HG02623 (cell line): ENCODE data around the gene FAR2.
"Not testable (repeated sequence)": the region's sequence is repeated elsewhere in the genome, so short reads cannot be mapped to it uniquely, and the experiment has no call there.

Experiments
- ATAC-seq: cut with Tn5 transposase; IDR thresholded peaks from one replicate; pipeline ENCODE4 v1.9.1; 2021; ENCODE audit warnings: moderate library complexity; ENCODE audit not compliant: unreplicated experiment

Gene FAR2

GRCh38 chr12:29230800-29231560 lies 81.9 kb downstream of the FAR2 start:
- ATAC-seq, result no peak

- ATAC-seq, result no peak
Measured at GRCh38 chr12:29232086-29232485, 83.0 kb downstream of the FAR2 start.

DNA sequence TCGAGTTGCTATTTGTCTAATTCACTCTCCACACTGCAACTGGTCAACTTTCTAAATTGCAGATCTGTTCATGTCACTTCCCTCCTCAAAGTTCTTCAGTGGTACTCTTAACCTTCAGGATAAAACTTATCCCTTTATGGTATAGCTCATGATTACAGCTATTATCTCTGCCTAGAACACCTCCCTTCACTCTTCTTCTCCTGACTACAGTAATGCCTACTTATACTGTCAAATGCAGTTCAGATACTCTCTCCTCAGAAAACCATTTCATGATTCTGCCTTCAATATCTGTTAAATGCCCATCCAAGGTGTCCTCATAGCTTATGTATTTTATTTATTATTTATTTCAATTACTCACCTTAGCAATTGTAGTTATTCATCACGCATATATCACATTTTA lies 85.5 kb downstream of the FAR2 start:
- no peak for ATAC-seq

- ATAC-seq, result no peak
Measured at GRCh38 chr12:29234965-29235626, 86.0 kb downstream of the FAR2 start.

- ATAC-seq, result no peak
Measured at GRCh38 chr12:29238822-29239291, 89.8 kb downstream of the FAR2 start.

DNA sequence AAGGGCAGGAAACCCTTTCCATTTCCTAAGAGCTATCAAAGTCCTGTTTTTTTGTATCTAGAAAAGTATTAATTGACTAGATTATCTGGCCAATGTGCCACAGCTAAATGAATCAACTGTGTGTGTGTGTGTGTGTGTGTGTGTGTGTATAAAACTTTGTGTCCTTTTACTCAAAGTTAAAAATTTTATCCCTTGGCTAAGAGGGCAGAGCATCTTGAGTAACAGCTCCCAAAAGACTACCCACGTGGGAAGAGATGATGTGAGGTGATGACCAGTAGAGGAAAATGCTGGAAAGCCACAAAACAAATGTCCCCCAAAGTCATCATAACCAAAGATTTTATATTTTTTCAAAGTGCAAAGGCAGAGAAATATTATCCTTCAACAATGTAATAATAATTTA lies 90.3 kb downstream of the FAR2 start:
- ATAC-seq, result no peak

DNA sequence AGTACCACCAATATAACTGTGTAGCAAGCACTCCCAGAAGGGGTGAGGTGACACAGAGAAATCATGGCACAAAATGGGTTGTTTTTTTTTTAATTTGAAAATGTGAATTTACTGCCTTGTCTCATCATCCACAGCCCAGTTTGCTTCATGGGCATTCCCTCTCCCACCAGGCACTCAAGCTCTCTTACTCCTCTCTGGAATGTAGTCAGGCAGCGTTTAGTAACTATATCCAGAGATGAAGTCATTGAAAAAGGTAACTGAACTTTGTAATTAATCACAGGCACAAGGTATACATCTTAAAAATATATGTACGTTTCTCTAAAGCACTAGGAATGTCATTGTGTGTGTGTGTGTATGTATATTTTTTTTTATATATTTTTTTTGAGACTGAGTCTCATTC lies 91.4 kb downstream of the FAR2 start:
- no peak for ATAC-seq

DNA sequence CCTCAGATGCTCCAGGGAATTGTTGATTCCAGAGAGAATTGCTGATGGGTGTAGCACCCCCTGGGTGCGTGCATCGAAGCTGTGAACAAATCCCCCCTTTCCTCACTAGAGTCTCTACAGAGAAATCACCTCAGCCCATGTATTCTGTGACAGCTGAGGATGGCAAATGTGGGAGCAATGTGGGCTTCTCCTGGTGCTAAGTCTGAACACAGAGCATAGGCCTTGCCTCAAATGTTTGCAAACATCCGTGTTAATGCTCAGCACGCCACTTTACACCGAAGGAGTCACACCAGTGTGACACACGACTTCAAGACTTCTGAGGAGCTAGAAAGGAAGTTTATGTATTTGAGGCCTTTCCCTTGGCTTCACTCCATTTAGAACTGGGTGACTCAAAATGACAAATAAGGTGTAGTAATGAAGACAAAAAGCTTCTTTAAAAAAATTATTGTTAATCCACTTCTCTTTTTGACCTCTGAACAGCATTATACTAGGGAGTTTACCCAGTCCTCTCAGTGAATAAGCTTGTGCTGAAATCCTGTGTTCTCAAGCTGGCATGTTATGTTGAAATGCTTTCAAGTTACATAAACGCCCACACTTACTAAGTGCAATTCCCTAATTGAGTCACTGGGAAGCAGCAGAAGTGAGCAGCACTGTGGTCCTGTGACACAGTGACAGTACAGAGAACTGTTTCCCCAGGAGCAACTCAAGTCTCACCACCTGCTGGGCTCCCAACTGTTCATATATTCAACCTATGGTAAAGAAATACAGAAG lies 92.9 kb downstream of the FAR2 start:
- peak; percentile 84 for ATAC-seq

DNA sequence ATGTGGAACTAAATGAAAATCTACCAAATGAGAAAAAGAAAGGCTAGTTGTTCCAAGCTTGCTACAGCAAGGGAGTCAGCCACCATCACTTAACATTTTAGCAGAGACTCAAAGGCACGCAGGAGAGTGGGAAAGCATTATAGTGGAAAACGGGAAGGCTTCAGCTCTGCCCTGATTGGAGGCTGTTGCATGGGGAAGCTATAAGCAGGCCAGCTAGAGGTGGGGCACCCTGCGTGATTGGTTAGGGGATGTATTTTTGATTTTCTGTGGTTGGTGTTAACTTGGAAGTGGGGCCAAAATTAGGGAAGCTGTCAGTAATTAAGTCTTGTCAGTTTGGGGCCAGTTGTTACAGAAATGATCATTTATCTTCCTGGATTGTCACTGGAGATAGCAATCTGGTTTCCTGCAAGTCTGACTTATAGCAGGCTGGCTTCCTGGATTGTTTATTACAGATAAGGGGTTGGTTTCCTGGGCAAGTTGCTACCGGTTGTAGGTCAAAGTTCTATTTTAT lies 93.9 kb downstream of the FAR2 start:
- no peak for ATAC-seq

- no peak for ATAC-seq
Measured at GRCh38 chr12:29244159-29244765, 95.2 kb downstream of the FAR2 start.

DNA sequence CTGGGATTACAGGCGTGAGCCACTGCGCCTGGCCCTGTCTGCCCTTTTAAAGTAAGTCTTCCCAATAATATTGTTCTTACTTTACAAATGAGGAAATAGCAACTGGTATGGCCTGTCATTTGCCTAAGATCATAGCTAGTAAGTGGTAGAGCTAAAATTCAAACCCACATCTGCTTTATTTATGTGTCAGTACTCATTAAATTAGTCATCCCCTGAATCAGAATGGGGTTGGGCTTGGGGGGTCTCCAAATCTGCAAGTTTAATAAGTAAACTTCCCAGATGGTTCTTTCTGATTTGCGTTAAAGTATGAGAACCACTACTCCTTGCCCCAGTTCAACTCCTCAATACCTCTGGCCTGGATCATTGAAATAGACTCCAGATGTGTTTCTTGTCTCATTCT lies 96.2 kb downstream of the FAR2 start:
- ATAC-seq, result no peak

DNA sequence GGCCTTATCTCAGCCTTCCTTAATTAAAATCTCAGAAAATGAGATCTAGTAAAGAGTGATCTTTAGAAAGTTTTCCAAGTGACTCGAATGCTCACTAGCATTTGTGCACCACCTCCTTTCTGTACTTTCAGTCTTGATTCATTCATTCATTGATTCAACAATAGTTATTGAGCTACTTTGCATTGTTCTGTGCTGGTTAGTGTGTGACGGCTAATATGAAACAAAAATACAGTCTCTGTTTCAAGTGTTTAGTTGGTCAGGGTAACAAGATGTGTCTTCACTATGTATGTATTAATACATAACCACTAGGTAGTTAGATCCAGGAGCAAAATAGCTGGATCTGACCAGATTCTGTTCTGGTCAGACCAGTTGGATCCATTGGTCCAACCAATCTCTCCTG lies 100.9 kb downstream of the FAR2 start:
- no peak for ATAC-seq

DNA sequence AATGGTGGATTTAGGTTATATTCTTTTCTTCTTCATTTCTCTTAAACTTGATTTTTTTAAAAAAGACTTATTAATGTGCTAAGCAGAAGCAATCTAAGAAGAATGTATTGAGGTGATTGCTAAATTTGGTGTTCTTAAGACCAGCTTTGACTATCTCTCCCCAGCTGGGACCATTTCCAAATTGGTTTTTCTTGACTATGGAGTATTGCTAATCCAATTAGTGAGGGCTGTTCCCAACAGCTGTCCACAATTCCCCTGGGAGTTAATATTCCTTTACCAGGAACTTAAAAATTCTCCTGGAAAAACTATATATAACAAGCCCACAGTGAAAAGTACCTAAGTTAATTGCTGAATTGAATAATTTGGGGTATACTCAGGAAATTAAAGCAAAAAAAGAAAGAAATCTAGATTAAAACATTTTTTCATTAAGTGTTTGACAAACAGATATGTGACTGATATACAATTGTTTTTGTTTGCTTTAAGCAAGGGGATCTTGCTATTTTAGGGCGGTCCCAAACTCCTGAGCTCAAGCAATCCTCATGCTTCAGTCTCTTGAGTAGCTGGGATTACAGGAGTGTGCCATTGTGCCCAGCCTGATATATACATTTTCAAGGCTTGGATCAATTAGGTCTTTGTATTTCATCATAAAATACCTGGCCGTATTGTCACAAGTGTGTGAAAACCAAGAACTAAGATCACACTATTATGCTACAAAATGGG lies 105.0 kb downstream of the FAR2 start:
- ATAC-seq, result no peak

GRCh38 chr12:29255042-29255441 lies 106.0 kb downstream of the FAR2 start:
- ATAC-seq, result no peak

- no peak for ATAC-seq
Measured at GRCh38 chr12:29256598-29256997, 107.5 kb downstream of the FAR2 start.

DNA sequence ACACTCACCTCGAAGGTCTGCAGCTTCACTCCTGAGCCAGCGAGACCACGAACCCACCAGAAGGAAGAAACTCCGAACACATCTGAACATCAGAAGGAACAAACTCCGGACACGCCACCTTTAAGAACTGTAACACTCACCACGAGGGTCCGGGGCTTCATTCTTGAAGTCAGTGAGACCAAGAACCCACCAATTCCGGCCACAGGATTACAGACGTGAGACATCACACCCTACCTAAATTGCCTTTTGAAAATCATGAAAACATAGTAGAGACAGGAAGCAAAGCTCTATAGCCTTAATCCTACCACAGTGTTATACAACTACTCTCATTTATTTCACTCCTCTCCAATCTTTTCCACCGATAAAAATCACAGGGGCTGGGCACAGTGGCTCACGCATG lies 108.6 kb downstream of the FAR2 start:
- not testable (repeated sequence) for ATAC-seq

GRCh38 chr12:29264424-29264823 lies 115.3 kb downstream of the FAR2 start:
- ATAC-seq, result no peak

DNA sequence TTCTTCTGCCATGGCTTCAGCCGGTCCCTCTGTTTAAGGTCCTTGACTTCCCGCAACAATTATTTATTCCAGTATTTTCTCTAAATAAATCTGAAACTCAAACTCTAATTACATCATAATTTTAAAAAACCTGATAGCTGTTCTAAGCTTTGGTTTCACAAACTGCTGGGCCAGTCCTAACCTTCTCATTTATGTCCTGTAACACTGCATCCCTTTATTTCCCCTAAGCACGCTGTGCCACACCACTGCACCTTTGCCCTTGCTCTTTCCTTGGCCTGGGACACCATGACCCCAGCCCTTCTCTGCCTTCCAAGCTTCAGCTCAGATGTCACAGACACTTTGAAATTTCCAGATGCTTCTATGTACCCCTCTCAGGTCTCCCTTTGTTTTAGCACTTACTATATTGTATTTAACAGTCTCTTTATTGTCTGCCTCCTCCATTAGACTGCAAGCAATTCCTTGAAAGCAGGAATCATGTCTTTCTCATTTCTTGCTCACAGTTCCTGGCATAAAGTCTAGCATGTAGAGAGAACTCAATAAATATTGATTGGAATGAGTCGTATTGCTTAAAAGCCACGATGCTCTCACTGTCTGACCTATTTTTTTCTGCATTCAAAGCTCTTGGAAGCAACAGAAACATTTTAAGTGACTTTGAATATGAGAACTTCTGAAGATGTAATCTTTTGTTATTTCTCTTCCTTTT lies 120.8 kb downstream of the FAR2 start:
- ATAC-seq, result no peak

GRCh38 chr12:29270446-29270845 lies 121.4 kb downstream of the FAR2 start:
- ATAC-seq, result no peak
